D721Med (cell line): Measurements from ENCODE around the gene FAM107B.

ENCODE experiments used
- DNase-seq: peaks from one replicate; pipeline ENCODE4 v3.0.0; 2011; ENCODE audit warnings: low spot score; ENCODE audit not compliant: insufficient read length
- FAIRE-seq: peaks from 2 replicates; lab custom pipeline; 2011; peaks lifted over from hg19 to GRCh38; lab: Jason Lieb, UNC
- TF ChIP-seq, protein P1 (sequence below): IDR thresholded peaks from 2 replicates; pipeline ENCODE4 v1.5.1; 2012; ENCODE audit warnings: mild to moderate bottlenecking, control low read depth; ENCODE audit not compliant: insufficient read depth; ENCODE audit errors: missing control alignments

Gene FAM107B

DNA sequence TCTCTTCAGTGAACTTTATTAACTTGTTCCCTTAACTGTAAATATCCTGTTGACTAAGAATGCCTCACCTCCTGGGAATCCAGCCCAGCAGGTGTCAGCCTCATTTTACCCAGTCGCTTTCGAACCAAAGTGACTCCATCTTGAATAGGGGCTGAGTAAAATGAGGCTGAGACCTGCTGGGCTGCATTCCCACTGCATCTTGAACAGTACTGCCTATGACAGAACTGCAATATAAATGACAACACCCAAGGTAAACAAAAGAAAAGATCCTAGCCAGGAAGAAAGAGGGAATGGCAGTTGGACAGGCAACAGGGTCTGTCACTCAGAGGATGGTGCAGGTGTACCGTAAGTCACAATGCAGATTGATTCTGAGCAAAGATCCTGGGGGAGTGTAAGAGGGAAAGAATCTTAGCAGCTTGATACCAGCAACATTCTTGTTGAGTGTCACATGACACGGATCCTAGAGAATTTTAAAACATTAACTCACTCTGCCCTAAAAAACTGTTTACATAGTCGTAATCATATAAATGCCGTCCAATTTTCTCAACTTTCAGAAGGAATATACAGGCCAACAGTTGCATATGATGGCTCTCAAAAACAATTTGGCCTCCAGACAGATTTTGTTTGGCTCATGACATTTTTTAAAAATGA lies 4.4 kb upstream of the FAM107B start:
- TF ChIP-seq, protein P1, sequence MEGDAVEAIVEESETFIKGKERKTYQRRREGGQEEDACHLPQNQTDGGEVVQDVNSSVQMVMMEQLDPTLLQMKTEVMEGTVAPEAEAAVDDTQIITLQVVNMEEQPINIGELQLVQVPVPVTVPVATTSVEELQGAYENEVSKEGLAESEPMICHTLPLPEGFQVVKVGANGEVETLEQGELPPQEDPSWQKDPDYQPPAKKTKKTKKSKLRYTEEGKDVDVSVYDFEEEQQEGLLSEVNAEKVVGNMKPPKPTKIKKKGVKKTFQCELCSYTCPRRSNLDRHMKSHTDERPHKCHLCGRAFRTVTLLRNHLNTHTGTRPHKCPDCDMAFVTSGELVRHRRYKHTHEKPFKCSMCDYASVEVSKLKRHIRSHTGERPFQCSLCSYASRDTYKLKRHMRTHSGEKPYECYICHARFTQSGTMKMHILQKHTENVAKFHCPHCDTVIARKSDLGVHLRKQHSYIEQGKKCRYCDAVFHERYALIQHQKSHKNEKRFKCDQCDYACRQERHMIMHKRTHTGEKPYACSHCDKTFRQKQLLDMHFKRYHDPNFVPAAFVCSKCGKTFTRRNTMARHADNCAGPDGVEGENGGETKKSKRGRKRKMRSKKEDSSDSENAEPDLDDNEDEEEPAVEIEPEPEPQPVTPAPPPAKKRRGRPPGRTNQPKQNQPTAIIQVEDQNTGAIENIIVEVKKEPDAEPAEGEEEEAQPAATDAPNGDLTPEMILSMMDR = no peak
- FAIRE-seq = no peak
- DNase-seq = no peak

DNA sequence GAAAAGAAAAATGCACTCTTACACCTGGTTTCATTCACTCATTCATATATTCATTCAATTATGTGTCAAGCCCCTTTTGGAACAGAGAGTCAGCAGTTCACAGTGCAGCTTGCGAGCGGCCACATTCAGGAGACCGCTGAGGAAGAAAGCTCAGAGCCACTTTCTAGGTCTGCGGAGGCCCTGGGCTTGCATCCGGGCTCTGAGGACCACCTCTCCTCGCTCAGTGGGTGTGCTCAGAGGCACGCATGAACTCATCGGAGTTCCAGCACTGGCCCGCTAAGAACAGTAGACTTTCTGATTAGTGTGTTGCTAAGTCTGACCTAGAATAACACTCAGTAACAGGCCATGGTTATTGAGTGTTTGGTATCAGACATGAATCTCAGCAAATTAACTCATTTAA lies 1.8 kb upstream of the FAM107B start:
- FAIRE-seq (no peak), DNase-seq (no peak)
- TF ChIP-seq, protein P1 = no peak

DNA sequence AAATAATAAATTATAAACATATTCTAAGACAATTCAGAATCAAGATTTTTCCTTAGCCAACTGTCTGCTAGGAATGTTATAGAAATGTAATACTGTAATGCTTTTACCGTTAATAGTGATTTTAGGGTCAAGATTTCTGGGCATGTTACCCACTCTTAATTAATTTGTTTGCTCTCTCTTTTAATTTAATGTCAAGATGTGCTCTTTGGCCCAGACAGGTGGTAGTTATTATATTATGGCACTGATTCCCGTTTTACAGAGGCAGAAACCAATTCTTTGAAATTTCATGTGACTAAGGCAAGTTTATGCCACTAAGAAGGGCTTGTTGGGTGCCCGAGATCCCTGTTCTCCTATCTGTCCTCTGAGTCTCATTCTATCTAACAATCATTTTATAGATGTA lies 959 bp upstream of the FAM107B start:
- DNase-seq (no peak), FAIRE-seq (no peak)
- TF ChIP-seq, protein P1 = no peak

DNA sequence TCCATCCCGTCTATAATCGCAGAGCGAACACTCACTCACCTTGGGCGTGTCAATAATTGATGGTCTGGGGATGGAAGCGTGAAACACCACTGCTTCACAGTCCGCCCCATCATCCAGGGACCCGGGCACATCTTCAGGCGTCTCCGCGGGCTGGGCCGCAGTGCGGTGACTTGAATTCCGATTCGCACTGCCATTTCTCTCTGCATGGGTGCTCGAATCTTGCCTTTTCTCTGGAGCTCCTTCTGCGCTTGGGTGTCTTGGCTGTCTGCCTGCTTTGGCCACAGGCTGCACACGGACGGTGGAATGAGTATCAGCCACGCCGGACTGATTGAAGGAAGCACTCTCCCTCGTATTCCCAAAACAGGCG lies 500 bp downstream of the FAM107B start:
- TF ChIP-seq, protein P1 = no peak
- DNase-seq (no peak), FAIRE-seq (no peak)

DNA sequence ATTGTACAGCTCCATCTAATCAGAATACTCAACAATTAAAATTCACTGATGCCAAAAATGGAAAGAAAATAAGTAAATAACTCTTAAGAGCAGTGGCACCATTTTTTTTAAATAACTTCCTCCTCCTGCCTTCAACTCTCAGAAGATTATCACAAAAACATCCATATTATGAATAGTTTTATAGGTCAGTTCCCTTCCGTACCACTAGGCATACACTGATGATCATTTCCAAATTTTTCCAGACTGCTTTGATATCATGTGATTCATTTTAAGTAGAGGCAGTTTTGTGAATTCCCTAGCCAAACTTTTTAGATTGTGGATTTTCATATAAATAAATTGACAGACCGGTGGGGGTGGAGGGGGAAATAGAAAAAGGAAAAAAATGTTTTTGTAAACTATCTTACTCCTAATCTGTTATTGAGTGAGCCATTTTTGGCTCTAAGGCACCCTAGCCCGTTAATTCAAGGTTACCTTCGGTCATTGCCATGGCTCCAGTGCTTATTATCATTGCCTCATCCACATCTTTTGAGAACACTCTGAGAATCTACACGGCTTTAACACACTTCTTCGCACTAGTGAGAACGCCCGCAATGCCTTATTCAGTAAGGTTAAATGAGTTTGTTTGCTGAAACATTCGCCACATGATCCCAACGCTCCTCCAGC lies 1.0 kb downstream of the FAM107B start:
- no peak for FAIRE-seq
- DNase-seq = no peak
- TF ChIP-seq, protein P1 = no peak

DNA sequence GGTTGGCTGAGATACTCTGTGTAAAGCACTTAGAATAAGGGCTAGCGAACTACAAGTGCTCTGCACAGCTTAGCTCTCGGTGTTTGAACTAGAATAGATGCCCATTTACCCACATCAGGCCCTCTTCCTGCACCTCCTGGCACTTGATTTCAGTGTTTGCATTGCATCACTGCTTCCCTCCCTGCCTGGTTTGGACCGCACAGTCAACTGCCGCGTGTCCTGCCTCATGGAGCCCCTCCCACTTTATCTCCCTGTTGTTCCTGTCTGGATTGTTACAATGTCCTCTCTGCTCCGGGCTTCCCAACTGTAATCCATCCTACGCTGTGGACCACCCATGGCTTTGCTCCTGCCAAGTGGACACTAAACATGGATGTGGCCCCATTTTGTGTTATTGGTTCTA lies 2.3 kb downstream of the FAM107B start:
- DNase-seq (no peak), FAIRE-seq (no peak)
- TF ChIP-seq, protein P1 = no peak

DNA sequence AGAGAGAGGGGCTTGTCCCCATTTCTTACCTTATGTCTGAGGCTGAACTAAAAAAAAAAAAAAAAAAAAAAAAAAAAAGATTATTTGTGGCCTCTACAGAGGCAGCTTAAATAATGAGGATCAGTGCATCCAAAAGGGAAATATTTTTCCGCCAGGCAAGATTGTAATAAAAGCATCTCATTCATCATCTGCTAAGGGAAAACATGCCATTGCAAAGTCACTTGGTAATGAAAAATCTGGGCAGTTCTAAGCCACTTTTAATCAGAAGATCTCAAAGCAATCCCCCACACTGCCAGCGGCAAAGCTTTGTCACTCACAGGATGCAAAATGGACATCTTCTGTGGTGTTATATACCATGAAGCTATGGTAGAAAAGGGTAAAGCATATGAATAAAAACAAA lies 3.8 kb downstream of the FAM107B start:
- DNase-seq (no peak), FAIRE-seq (no peak)
- TF ChIP-seq, protein P1 = no peak
